GM19455 (cell line): ENCODE results near the gene CASP5.

Experiments
- ATAC-seq: cut with Tn5 transposase; IDR thresholded peaks from one replicate; pipeline ENCODE4 v1.9.1; 2021; ENCODE audit not compliant: unreplicated experiment

The CASP5 gene

GRCh38 chr11:104968355-104968855 lies 54.6 kb downstream of the CASP5 start, which contains the start of gene CASP4:
Gene CASP4 (minus strand): TSS chr11:104968574. CDS start chr11:104968525, 49 bp downstream.
- peak; percentile 93 for ATAC-seq

- ATAC-seq = no peak
Observed at GRCh38 chr11:104967534-104968354, 55.2 kb downstream of the CASP5 start.

- no peak for ATAC-seq
Observed at GRCh38 chr11:104965735-104966134, 57.2 kb downstream of the CASP5 start.

- ATAC-seq = no peak
Observed at GRCh38 chr11:104964247-104964646, 58.7 kb downstream of the CASP5 start.

GRCh38 chr11:104962852-104963251 lies 60.1 kb downstream of the CASP5 start:
- ATAC-seq = no peak

GRCh38 chr11:104957280-104957679 lies 65.7 kb downstream of the CASP5 start:
- no peak for ATAC-seq

GRCh38 chr11:104956528-104956927 lies 66.4 kb downstream of the CASP5 start:
- no peak for ATAC-seq

GRCh38 chr11:104946907-104947306 lies 76.1 kb downstream of the CASP5 start:
- ATAC-seq = no peak
